OCI-LY3 (cell line): Measurements from ENCODE around the gene MACROD2.

ENCODE experiments used
- EZH2phosphoT487 ChIP-seq: fragments of 200-600 bp; shearing (Covaris generic); IDR thresholded peaks from 2 replicates; pipeline ENCODE4 v1.6.1; 2018; ENCODE audit warnings: antibody characterized with exemption, mixed run types, low read depth
- TF ChIP-seq, protein P1 (sequence below): fragments of 200-600, 300-600 bp; sonication (generic); IDR thresholded peaks from 2 replicates; pipeline ENCODE4 v1.5.1; 2014; ENCODE audit warnings: antibody characterized with exemption, low read length, low read depth

DNA sequence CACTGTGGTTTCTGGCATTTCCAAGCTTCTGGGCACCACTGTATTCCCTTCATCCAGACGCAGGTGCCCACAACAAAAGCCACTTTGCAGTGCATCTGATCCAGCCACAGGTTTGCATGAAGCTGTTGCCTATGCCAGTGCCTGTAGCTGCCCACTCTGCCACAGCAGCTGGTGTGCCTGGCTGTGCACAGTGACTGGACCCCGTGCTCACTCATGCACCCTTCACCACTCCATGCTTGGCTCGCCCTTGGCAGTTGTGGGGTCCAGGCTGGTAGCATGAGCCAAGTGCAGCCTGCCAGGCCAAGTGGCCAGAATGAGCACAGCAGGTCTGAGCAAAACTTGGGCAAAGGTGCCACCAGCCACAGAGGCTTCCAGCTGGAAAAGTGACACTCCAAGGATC lies 47.6 kb upstream of the MACROD2 start:
- TF ChIP-seq, protein P1, sequence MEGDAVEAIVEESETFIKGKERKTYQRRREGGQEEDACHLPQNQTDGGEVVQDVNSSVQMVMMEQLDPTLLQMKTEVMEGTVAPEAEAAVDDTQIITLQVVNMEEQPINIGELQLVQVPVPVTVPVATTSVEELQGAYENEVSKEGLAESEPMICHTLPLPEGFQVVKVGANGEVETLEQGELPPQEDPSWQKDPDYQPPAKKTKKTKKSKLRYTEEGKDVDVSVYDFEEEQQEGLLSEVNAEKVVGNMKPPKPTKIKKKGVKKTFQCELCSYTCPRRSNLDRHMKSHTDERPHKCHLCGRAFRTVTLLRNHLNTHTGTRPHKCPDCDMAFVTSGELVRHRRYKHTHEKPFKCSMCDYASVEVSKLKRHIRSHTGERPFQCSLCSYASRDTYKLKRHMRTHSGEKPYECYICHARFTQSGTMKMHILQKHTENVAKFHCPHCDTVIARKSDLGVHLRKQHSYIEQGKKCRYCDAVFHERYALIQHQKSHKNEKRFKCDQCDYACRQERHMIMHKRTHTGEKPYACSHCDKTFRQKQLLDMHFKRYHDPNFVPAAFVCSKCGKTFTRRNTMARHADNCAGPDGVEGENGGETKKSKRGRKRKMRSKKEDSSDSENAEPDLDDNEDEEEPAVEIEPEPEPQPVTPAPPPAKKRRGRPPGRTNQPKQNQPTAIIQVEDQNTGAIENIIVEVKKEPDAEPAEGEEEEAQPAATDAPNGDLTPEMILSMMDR, result no peak
- TF ChIP-seq EZH2phosphoT487, result no peak
